GM19328 (cell line): Measurements from ENCODE around the gene CXCL8.
"Not testable (repeated sequence)": the region's sequence is repeated elsewhere in the genome, so short reads cannot be mapped to it uniquely, and the experiment has no call there.

Experiments
- ATAC-seq: cut with Tn5 transposase; IDR thresholded peaks from one replicate; pipeline ENCODE4 v1.9.1; 2021; ENCODE audit warnings: mild to moderate bottlenecking, moderate library complexity; ENCODE audit not compliant: unreplicated experiment

The CXCL8 gene

DNA sequence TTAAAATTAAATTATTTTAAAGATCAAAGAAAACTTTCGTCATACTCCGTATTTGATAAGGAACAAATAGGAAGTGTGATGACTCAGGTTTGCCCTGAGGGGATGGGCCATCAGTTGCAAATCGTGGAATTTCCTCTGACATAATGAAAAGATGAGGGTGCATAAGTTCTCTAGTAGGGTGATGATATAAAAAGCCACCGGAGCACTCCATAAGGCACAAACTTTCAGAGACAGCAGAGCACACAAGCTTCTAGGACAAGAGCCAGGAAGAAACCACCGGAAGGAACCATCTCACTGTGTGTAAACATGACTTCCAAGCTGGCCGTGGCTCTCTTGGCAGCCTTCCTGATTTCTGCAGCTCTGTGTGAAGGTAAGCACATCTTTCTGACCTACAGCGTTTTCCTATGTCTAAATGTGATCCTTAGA lies at the start of gene CXCL8:
Gene CXCL8 (plus strand): TSS at position 217 of the 426 bp plus-strand sequence. CDS start 90 bp downstream, at position 307.
- no peak for ATAC-seq

- ATAC-seq: not testable (repeated sequence)
These were observed 49.2 kb upstream of the CXCL8 start for GRCh38 chr4:73691201-73691600.

DNA sequence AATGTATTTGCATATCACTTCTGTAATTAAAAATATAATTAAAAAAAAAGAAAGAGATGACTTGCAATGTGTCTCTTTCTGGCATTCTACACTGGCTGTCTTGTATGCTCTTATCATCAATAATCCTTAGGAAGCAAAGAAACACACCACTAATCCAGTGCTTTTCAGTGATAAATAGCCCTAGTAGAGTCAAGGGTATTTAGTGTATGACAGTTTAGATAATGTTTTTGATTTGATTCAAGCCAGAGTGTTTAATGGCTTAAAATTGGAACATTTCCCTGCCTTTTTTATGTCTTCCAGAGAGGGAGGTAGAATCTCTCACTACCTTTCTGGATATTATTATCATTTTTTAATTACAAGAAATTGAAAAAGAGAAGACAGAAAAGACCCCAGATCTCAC lies 48.6 kb upstream of the CXCL8 start:
- no peak for ATAC-seq

- no peak for ATAC-seq
These were observed 48.1 kb upstream of the CXCL8 start for GRCh38 chr4:73692254-73692653.

DNA sequence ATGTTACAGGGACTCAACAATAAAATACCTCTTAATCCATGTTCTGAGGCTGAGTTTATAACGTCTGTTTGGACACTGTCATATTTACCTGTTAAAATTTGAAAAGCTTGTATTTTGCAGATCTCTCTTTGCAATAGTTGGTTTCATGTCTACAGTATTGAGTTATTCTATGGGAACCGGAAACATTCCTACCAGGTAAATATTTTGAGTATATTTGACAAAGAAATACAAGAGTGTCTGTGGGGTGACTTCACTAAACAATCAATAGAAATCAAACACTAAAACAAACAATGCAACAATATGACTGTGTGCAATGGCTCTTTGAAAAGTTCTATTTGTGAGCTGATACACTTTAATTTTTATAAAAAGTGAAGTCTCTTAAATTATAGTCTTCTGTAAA lies 47.7 kb upstream of the CXCL8 start:
- no peak for ATAC-seq

- ATAC-seq: no peak
These were observed 46.6 kb upstream of the CXCL8 start for GRCh38 chr4:73693811-73694210.

DNA sequence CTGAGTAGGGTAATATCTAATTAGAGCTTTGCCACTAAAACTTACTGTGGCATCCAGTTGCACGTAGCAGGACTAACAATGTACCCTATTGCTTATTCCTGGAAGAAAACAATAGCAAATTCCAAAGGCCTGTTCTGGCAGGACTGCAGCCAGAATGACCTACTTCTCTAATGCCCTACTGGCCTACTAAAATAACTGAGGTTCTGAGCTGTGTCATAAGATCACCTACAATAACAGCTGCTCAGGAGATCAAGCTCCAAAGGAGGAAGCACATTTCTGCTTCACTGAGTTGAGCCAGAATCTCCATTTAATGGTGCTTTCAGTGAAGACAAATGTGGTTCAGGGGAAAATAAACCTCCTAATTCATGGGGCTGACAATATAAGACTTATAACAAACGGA lies 42.2 kb upstream of the CXCL8 start:
- no peak for ATAC-seq

DNA sequence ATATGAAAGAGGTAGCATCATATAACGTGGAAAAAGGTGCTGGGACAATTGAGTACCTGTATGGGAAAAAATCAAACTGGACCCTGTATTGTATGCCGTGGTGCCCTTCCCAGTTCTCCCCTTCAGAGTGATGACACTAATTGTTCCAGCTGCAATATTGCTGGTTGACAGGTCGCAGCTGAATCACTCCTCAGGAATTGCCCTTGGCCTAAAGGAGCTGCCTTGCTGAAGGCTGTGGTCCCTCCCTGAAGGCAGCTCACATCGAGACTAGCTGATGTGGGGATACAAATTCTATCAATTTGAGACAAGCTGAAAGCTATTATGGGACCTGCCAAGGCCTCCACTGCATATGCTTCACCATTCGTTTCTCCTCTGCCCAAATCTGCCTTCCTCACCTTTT lies 39.3 kb upstream of the CXCL8 start:
- ATAC-seq: no peak

- no peak for ATAC-seq
These were observed 37.5 kb upstream of the CXCL8 start for GRCh38 chr4:73702796-73703287.

GRCh38 chr4:73703320-73703719 lies 37.0 kb upstream of the CXCL8 start:
- no peak for ATAC-seq

- no peak for ATAC-seq
These were observed 35.9 kb upstream of the CXCL8 start for GRCh38 chr4:73704314-73705055.

GRCh38 chr4:73705056-73705432 lies 35.3 kb upstream of the CXCL8 start:
- no peak for ATAC-seq

- no peak for ATAC-seq
These were observed 34.6 kb upstream of the CXCL8 start for GRCh38 chr4:73705721-73706120.

- no peak for ATAC-seq
These were observed 33.6 kb upstream of the CXCL8 start for GRCh38 chr4:73706811-73707210.

DNA sequence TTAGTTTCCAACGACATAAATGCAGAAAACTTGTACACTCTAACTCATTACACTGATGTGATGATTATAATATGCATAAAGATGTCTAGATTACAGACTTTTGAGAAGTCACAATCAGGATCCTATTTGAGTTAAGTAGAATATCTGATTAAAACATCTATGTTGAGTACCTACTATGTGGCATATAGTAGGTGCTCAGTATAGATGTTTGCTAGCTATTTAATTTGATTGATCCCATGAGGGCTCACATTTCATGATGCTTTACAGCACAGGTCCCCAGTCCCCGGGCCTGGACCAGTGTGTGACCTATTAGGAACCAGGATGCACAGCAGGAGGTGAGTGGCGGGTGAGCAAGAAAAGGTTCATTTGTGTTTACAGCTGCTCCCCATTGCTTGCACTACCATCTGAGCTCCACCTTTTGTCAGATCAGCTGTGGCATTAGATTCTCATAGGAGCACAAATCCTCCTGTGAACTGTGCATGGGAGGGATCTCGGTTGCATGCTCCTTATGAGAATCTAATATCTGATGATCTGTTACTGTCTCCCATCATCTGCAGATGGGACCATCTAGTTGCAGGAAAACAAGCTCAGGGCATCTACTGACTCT lies 33.0 kb upstream of the CXCL8 start:
- no peak for ATAC-seq

GRCh38 chr4:73707918-73708577 lies 32.3 kb upstream of the CXCL8 start:
- no peak for ATAC-seq

DNA sequence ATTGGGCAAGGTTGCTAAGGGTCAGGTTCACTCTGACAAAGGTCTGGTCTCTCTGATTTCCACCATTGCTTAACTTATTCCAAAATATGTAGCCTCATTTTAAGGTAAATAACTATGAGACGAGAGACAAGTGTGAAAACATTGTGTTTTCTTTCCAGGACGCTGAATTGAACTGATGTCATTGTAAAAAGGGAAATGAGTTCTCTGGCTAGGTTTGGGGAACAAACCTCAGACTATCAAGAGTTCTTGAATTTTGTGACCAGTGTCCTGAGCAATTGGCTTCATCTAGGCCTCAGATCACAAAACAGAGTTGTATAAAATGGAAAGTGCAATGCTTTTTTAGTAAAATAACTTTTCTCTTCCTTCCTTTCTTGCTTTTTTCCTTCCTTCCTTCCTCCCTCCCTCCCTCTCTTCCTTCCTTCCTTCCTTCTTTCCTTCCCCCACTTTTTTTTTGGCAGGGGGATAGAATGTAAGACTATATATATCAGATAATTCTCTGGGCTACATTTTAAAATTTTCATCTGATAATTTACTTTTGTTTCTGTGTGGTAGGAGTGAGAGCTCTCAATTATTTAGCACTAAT lies 30.8 kb upstream of the CXCL8 start:
- ATAC-seq: no peak

DNA sequence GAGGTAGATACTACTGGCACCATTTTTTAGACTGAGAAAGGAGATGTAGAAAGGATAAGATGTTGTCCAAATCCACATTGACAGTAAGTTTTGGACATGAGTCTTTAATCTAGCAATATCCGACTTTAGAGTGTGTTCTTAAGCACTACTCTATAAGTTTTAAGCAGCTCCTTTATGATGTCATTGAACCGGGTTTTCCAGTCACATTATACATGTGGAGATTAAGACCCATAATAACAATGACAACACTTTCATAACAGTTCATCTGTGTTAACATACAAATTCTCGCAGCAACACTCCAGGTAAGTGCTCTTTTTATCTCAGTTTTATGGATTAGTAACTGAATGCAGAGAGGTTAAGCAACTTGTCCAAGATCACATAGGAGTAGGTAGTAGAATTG lies 30.3 kb upstream of the CXCL8 start:
- no peak for ATAC-seq

DNA sequence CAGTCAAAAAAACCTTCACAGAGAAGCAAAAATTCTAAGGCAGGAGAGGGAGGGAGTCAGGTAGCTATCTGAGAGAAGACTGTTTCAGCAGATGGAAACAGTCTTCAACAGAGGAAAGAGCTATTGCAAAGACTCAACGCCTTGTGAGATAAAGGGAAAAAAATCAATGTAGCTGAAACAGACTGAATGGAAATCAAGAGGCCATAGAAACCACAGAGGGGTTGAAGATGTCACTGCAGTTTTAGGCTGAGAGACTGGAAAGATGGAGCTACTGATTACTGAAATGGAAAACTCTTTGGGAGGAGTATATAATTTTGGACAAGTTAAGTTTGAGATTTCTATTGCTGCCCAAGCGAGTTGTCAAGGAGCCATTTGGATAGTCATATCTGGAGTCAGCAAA lies 28.4 kb upstream of the CXCL8 start:
- no peak for ATAC-seq

- no peak for ATAC-seq
These were observed 26.7 kb upstream of the CXCL8 start for GRCh38 chr4:73713650-73714049.

DNA sequence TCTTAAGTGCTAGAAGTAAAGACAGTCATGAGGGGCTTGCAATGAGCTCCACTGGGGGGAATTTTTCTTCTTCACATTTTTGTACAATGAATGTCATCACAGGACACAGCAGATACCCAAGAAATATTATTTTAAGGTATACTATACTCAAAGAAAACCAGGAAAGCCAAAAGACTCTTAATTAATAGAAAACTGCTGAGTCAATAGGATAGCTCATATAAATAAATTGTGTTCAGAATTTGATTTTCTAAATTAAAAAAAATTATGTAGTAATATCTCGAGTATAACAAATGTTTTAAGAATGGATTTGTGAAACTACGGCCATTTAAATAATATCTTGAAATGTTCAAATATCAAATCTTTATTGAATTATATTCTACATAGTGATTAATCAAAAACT lies 25.7 kb upstream of the CXCL8 start:
- no peak for ATAC-seq

GRCh38 chr4:73715659-73716058 lies 24.7 kb upstream of the CXCL8 start:
- no peak for ATAC-seq
